ENCODE data around the gene CIAO3. TPM values are rescaled to one million over a fixed set of nuclear protein-coding genes. Genes with fewer than 3 reads are reported as not detected.
"Not testable (repeated sequence)": the region's sequence is repeated elsewhere in the genome, so short reads cannot be mapped to it uniquely, and the experiment has no call there.

The CIAO3 gene
- total RNA-seq, 2 experiments from 2014 or later = 34.8 to 37.0 TPM

DNA sequence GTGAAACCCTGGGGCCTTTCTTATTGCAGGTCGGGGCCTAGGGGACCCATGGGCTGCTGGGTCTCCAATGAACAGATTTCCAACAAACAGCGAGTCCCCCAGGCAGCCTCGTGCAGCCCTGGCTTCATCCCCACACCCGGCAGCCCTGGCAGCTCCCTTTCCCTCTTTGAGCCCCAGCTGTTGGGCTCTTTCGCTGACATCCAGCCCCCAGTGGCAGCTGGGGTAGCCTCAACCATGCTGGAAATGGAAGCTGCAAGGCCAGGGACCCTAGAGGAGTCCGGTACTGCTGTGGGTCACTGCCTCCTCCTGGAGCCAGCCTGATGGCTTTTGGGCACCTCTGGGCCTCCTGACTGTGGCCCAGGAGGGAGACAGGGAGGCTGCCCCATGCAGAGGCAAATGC, 41.5 kb upstream of the CIAO3 start:
- Mint-ChIP-seq H3K27me3 (peaks cover 4% of the 10 kb centered on the region), H3K4me3 (no peak overlapping the region), H3K27ac (no peak overlapping the region), H3K4me1 (peaks cover 10% of the 10 kb centered on the region), H3K36me3 (no peaks in the 10 kb centered on the region), H3K9me3 (ENCODE audit: low read depth) (no peaks in the 10 kb centered on the region)
- CTCF ChIA-PET = no interaction called here
- ATAC-seq = no peak
- DNase-seq = no peak

DNA sequence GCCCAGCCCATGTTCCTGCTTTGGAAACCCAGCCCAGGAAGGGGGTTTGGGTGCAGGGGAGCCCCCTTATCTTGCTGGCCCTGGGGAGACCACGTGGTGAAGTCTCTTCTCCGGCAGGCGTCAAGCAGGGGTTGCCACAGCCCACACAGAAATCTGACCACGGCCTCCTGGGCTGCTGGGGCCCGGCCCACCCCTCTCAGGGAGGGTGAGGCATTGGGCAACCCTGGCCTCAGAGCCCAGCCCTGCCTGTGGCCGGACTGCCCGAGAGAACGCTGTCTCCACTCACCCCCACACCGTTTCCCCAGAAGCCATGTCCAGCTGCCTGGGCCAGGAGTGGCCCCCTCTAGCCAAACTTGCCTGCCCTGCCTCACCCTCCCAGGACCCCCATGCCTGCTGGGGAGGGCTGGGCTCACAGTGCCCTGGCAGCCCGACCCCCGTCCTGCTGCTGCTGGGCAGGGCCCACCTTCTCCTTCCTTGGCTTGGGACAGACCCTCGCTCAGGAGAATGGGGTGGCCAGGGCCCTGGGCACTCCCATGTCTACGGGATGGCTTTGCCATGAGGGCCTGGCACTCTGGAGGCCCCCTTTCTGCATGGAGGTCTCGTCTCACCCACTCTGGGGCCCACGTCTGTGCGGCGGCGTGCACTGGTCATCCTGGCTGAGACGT, 40.7 kb upstream of the CIAO3 start:
- Mint-ChIP-seq H3K36me3 (no peaks in the 10 kb centered on the region), H3K27me3 (peaks cover 4% of the 10 kb centered on the region), H3K27ac (no peak overlapping the region), H3K9me3 (ENCODE audit: low read depth) (no peaks in the 10 kb centered on the region), H3K4me1 (peaks cover 5% of the 10 kb centered on the region), H3K4me3 (no peak overlapping the region)
- CTCF ChIA-PET = interaction anchor here (1.1 kb wide), 1 partner anchor 69 kb away, joined by 4 read pairs; no protein-coding TSS in a partner anchor
- DNase-seq = no peak
- ATAC-seq = no peak

DNA sequence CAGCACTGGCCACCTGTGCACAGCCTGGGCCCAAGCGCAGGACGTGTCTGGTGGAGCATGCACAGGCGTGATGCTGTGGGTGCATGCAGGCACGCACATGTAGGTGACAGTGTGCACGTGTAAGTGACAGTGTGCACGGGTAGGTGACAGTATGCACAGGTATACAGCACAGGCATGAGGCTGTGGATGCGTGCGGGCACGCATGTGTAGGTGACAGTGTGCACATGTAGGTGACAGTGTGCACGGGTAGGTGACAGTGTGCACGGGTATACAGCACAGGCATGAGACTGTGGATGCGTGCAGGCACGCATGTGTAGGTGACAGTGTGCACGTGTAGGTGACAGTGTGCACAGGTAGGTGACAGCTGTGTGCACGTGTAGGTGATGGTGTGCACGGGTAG, 39.5 kb upstream of the CIAO3 start:
- DNase-seq (no peak), ATAC-seq (no peak)
- Mint-ChIP-seq H3K9me3 (ENCODE audit: low read depth) (no peaks in the 10 kb centered on the region), H3K27ac (no peak overlapping the region), H3K4me1 (peaks cover 2% of the 10 kb centered on the region), H3K36me3 (no peaks in the 10 kb centered on the region), H3K4me3 (no peak overlapping the region), H3K27me3 (peaks cover 4% of the 10 kb centered on the region)
- CTCF ChIA-PET = interaction anchor here (1.1 kb wide), 1 partner anchor 68 kb away, joined by 4 read pairs; no protein-coding TSS in a partner anchor

DNA sequence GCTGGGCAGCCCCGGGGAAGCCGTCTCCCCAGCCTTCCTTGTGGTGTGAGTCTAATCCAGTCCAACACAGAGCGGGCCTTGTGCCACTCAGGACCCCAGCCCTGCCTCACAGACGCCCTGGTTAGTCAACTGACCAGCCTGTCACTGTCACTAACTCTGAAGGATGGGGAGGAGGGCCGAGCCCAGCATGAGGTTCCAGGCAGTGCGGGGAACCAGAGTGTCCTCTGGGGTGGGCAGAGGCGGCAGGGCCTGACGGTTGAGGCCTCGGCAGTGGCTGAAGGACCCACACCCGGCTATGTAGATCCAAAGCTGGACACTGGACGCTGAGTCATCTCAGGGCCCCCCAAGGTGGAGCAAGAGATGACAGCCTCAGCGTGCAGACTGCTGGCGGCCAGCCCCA, 38.8 kb upstream of the CIAO3 start:
- Mint-ChIP-seq H3K27me3 (peaks cover 4% of the 10 kb centered on the region), H3K9me3 (ENCODE audit: low read depth) (no peaks in the 10 kb centered on the region), H3K4me3 (no peak overlapping the region), H3K27ac (no peak overlapping the region), H3K4me1 (peaks cover 2% of the 10 kb centered on the region), H3K36me3 (no peaks in the 10 kb centered on the region)
- DNase-seq = no peak
- CTCF ChIA-PET = no interaction called here
- no peak for ATAC-seq

DNA sequence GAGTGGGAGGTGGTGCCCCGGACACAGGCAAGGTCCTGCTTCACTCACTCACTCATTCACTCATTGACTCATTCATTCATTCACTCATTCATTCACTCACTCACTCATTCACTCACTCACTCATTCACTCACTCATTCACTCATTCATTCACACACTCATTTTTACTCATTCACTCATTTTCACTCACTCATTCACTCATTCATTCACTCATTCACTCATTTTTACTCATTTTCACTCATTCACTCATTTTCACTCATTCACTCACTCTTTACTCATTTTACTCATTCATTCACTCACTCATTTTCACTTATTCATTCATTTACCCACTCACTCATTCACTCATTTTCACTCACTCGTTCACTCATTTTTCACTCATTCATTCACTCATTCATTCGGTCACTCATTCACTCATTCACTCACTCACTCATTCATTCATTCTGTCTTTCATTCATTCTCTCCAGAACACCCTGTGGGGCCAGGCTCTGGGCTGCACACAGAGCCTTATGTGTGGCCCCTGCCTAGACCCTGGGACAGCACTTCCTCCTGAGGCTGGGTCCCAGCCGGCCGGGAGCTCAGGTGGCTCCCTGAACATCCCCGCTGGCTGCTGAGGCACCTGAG, 38.2 kb upstream of the CIAO3 start:
- H3K4me1 Mint-ChIP-seq = peaks cover 2% of the 10 kb centered on the region
- no peaks in the 10 kb centered on the region for H3K36me3 Mint-ChIP-seq
- no peak overlapping the region for H3K4me3 Mint-ChIP-seq
- H3K27ac Mint-ChIP-seq = no peak overlapping the region
- DNase-seq (no peak), ATAC-seq (no peak)
- H3K9me3 Mint-ChIP-seq (ENCODE audit: low read depth) = no peaks in the 10 kb centered on the region
- CTCF ChIA-PET = no interaction called here
- H3K27me3 Mint-ChIP-seq = peaks cover 4% of the 10 kb centered on the region

DNA sequence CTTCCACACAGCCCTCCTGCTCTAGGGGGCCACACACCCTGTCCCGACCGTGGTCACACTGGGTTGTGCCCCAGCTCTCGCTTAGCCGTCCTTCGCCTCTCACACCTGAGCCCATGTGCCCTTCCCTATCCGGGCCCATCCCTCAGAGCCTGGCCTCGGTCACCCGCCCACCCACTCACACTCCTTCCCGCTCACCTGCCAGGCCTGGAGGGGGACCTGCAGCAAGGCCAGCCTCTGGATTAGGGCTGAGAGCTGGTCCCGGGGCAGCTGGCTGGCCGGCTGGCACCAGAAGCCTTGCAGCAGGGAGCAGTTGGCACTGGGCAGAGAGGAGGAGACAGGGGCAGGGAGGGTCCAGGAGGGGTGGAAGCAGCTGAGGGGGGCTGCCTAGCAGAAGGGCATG, 37.6 kb upstream of the CIAO3 start:
- ATAC-seq = no peak
- H3K27ac Mint-ChIP-seq = no peak overlapping the region
- peaks cover 4% of the 10 kb centered on the region for H3K27me3 Mint-ChIP-seq
- no peak overlapping the region for H3K4me3 Mint-ChIP-seq
- peaks cover 2% of the 10 kb centered on the region for H3K4me1 Mint-ChIP-seq
- no peaks in the 10 kb centered on the region for H3K9me3 Mint-ChIP-seq (ENCODE audit: low read depth)
- no peaks in the 10 kb centered on the region for H3K36me3 Mint-ChIP-seq
- DNase-seq = no peak
- CTCF ChIA-PET = no interaction called here

DNA sequence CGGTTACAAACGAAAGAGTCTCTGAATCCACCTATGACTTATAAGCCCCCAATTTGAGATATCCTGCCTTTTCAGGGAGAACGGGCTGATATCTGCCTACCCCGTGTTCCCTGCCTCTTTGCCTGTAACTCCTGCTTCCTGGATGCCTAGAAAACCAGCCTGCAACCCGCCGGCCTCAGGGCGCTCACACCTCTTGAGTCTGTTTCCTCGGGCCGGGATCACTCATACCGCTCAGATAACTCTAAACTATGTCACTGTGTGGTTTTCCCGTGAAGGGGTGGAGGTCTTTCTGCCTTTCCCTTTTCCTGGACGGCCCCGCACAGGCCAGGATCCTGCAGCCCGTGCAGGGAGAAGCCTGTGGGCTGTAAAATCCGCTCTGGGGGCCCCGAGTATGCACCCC, 37.0 kb upstream of the CIAO3 start:
- Mint-ChIP-seq H3K4me3 (no peak overlapping the region), H3K27me3 (peaks cover 4% of the 10 kb centered on the region), H3K27ac (no peak overlapping the region), H3K4me1 (peaks cover 2% of the 10 kb centered on the region), H3K9me3 (ENCODE audit: low read depth) (no peaks in the 10 kb centered on the region), H3K36me3 (no peaks in the 10 kb centered on the region)
- no peak for DNase-seq
- CTCF ChIA-PET = no interaction called here
- ATAC-seq = no peak

DNA sequence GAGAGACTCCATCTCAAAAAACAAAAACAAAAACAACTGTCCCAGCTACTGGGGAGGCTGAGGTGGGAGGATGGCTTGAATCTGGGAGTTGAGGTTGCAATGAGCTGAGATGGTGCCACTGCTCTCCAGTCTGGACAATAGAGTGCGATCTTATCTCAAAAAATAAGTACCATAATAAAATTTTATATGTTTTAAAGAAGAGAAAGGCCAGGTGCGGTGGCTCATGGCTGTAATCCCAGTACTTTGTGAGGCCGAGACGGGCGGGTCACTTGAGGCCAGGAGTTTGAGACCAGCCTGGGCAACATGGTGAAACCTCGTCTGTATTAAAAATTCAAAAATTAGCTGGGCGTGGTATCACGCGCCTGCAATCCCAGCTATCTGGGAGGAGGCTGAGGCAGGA, 36.0 kb upstream of the CIAO3 start:
- H3K36me3 Mint-ChIP-seq = no peaks in the 10 kb centered on the region
- CTCF ChIA-PET = interaction anchor here (1.7 kb wide), 1 partner anchor 9 kb away, joined by 4 read pairs; no protein-coding TSS in a partner anchor
- ATAC-seq (no peak), DNase-seq (no peak)
- no peak overlapping the region for H3K27ac Mint-ChIP-seq
- peaks cover 2% of the 10 kb centered on the region for H3K4me1 Mint-ChIP-seq
- H3K27me3 Mint-ChIP-seq = peaks cover 4% of the 10 kb centered on the region
- no peaks in the 10 kb centered on the region for H3K9me3 Mint-ChIP-seq (ENCODE audit: low read depth)
- H3K4me3 Mint-ChIP-seq = no peak overlapping the region

DNA sequence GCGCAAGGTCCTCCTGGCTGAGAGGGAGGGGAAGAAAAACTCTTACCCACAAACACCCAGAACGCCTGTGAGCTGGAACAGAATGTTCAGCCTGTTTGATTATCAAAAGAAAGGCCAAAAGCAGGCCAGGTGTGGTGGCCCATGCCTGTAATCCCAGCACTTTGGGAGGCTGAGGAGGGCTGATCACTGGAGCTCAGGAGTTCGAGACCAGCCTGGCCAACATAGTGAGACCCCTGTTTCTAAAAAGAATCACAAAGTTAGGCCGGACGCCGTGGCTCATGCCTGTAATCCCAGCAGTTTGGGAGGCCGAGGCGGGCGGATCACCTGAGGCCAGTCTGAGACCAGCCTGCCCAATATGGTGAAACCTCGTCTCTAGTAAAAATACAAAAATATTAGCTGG, 35.5 kb upstream of the CIAO3 start:
- H3K4me3 Mint-ChIP-seq; DNase-seq; H3K36me3 Mint-ChIP-seq; H3K27ac Mint-ChIP-seq; ATAC-seq; H3K27me3 Mint-ChIP-seq; H3K9me3 Mint-ChIP-seq (ENCODE audit: low read depth); H3K4me1 Mint-ChIP-seq: not testable (repeated sequence)
- CTCF ChIA-PET = interaction anchor here (1.7 kb wide), 1 partner anchor 9 kb away, joined by 4 read pairs; no protein-coding TSS in a partner anchor

DNA sequence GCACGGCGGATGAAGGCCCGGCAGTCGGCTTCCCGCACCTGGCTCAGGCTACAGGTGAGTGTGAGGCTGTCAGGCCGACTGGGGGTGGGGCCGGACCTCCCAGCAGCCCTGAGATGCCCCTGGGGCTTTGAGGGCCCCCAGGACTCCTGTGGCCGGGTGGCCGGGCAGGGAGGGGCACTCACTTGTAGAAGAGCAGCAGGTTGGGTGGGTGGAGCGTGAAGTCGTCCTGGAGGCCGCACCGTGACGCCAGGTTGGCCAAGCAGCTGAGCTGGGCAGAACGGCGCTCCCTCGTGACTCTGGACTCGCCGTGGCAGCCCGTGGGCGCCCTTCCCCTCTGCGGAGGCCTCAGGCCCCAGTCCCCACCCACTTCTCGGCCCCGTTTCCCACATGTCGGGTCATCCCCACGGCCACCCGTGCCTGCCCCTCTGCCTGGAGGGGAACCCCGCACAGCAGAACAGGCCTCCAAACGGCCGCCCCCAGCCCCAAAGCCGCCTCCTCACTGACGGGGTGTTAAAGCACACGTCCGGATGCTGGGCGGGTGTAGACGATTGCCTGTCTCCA, 34.5 kb upstream of the CIAO3 start:
- no peaks in the 10 kb centered on the region for H3K9me3 Mint-ChIP-seq (ENCODE audit: low read depth)
- H3K36me3 Mint-ChIP-seq = no peaks in the 10 kb centered on the region
- ATAC-seq (no peak), DNase-seq (no peak)
- H3K4me3 Mint-ChIP-seq = no peak overlapping the region
- CTCF ChIA-PET = no interaction called here
- H3K4me1 Mint-ChIP-seq = peaks cover 2% of the 10 kb centered on the region
- H3K27me3 Mint-ChIP-seq = peaks cover 4% of the 10 kb centered on the region
- H3K27ac Mint-ChIP-seq = no peak overlapping the region

DNA sequence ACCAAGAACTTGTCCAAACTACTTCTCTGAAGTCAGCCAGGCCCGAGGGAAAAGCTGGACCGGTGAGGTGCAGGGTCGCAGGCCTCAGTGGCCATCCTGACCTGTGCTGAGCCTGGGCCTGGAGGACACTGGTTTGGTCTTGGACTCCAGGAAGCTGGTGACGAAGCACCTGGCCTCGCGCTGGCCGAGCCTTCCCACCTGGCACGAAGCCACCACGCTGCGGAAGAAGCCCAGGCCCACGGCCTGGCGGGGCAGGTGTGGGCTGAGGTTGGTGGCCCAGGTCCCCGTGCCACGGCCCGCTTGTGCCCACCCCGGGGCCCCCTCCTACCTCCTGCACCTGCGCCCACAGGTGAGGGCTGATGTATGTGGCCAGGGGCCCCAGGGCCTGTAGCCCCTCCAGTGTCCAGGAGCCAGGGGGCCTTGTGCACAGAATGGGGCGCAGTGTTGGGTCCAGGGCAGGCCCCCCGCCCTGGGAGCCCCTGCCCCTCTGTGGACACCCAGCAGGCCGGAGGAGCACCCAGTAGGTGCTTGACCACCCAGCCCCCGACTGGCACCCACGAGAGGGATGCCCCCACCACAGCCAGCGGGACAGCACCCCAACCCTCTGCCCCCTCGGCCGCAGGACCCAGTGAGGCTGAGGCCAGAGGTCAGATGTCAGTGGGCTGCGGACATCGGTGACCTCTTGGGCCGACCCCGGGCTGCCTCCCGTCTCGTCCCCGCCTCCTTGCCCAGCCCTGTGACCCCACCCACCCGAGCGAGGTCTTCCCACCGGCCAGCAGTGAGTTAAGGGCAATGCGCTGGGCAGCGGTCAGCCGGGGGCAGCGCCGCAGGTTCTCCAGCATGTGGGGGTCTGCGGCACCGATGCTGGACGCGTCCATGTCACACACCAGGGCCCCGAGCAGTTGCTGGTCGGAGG, 33.5 kb upstream of the CIAO3 start:
- H3K27ac Mint-ChIP-seq = no peak overlapping the region

DNA sequence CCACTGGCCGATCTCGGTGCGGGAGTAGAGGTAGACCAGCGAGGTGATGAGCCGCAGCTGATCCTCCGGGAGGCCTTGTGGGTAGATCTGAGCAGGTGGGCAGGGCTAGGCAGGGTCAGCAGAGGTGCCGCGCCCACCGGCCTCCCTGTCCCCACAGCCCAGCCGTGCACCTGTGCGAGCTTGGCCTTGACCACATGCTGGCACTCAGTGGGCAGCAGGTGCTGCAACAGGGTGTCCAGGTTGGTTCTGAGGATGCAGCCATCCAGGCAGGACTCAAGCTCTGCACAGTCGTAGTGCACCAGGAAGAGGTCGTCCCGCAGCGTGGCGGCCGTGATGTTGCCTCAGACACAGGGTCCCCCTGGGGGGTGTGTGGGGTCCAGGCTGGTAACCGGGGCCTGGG, 32.2 kb upstream of the CIAO3 start:
- no peak overlapping the region for H3K27ac Mint-ChIP-seq
- no peak for ATAC-seq
- H3K36me3 Mint-ChIP-seq = no peaks in the 10 kb centered on the region
- peaks cover 3% of the 10 kb centered on the region for H3K27me3 Mint-ChIP-seq
- H3K9me3 Mint-ChIP-seq (ENCODE audit: low read depth) = no peaks in the 10 kb centered on the region
- DNase-seq = no peak
- CTCF ChIA-PET = interaction anchor here (1.5 to 1.7 kb wide), 2 partner anchors 12 to 53 kb away, joined by 3 to 4 read pairs; no protein-coding TSS in a partner anchor
- H3K4me1 Mint-ChIP-seq = peaks cover 2% of the 10 kb centered on the region
- no peak overlapping the region for H3K4me3 Mint-ChIP-seq

More for the DNA sequence above, 33.5 kb upstream of the CIAO3 start:
- peaks cover 2% of the 10 kb centered on the region for H3K4me1 Mint-ChIP-seq
- DNase-seq (no peak), ATAC-seq (no peak)
- H3K27me3 Mint-ChIP-seq = peaks cover 4% of the 10 kb centered on the region
- H3K9me3 Mint-ChIP-seq (ENCODE audit: low read depth) = no peaks in the 10 kb centered on the region
- CTCF ChIA-PET = interaction anchor here (1.7 kb wide), 1 partner anchor 55 kb away, joined by 4 read pairs; no protein-coding TSS in a partner anchor
- no peaks in the 10 kb centered on the region for H3K36me3 Mint-ChIP-seq
- H3K4me3 Mint-ChIP-seq = no peak overlapping the region

DNA sequence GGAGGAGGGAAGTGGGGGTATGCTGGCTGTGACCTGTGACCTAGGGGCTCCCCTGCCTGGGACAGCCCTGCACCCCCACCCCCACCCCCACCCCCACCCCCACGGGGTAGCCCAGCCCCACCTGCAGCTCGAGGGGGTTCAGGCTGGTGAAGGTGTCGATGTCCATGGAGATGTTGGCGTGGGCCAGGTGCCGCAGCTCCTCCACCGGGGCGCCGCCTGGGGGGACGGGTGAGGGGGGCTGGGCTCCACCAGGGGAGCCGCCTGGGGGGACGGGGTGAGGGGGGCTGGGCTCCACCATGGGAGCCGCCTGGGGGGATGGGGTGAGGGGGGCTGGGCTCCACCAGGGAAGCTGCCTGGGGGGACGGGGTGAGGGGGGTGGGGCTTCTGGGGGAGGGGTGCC, 29.6 kb upstream of the CIAO3 start:
- Mint-ChIP-seq H3K27ac (no peak overlapping the region), H3K4me1 (no peaks in the 10 kb centered on the region), H3K36me3 (no peaks in the 10 kb centered on the region), H3K27me3 (no peaks in the 10 kb centered on the region), H3K4me3 (no peak overlapping the region), H3K9me3 (ENCODE audit: low read depth) (no peaks in the 10 kb centered on the region)
- DNase-seq = no peak
- ATAC-seq = no peak
- CTCF ChIA-PET = interaction anchor here (1.2 kb wide), 1 partner anchor 58 kb away, joined by 5 read pairs; no protein-coding TSS in a partner anchor
